ENCODE data around the gene LCP2. TPM values are rescaled to one million over a fixed set of nuclear protein-coding genes. Genes with fewer than 3 reads are reported as not detected.

Gene LCP2
- polyA plus RNA-seq, 1 experiment = not detected

DNA sequence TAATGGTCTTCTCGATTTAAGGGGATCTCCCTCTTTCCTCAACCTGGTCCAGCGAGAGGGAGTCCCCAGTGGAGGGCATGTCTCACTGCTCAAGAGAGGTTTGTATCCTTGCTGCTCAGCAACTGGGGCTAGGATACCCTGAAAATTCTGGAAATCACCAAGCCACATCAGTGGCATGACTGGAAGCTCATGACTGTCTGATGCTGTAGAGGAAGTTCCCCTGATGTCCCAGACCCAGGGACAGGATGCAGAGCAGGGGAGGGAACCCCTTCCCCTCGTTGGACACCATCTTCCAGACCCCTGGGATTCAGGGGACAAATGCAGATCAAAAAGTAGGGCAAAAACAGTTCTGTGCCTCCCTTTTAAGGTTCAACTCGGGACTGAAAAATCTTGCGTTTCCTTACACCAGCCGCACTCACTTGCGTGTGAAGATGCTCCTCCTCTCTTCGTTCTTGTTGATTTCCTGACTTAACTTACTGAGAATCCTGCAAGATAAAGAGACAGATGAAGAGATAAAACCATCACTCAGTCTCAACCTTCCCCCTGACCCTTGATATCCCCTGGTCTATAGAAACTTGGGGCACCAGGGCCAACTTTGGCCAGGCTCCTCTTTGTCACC is 22.1 kb downstream of the LCP2 start:
- Histone ChIP-seq H3K36me3 (ENCODE audit: control insufficient read depth, insufficient read depth, low read length) (no peaks in the 10 kb centered on the region), H3K4me3 (ENCODE audit: low read depth, low read length) (no peak overlapping the region), H3K27me3 (ENCODE audit: control insufficient read depth, insufficient read depth, low read length) (no peaks in the 10 kb centered on the region; the same call in 1 of the 2 replicates)
- CTCF ChIA-PET = interaction anchor here (1.4 kb wide), 1 partner anchor 8 kb away, joined by 9 read pairs; no protein-coding TSS in a partner anchor
- TF ChIP-seq, protein P1, sequence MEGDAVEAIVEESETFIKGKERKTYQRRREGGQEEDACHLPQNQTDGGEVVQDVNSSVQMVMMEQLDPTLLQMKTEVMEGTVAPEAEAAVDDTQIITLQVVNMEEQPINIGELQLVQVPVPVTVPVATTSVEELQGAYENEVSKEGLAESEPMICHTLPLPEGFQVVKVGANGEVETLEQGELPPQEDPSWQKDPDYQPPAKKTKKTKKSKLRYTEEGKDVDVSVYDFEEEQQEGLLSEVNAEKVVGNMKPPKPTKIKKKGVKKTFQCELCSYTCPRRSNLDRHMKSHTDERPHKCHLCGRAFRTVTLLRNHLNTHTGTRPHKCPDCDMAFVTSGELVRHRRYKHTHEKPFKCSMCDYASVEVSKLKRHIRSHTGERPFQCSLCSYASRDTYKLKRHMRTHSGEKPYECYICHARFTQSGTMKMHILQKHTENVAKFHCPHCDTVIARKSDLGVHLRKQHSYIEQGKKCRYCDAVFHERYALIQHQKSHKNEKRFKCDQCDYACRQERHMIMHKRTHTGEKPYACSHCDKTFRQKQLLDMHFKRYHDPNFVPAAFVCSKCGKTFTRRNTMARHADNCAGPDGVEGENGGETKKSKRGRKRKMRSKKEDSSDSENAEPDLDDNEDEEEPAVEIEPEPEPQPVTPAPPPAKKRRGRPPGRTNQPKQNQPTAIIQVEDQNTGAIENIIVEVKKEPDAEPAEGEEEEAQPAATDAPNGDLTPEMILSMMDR (IDR thresholded peaks at IDR 0.05; ENCODE audit: insufficient read depth, low read depth, low read length) = no peak
- POLR2A ChIA-PET = no interaction called here
- DNase-seq (ENCODE audit: low read depth) = no peak

DNA sequence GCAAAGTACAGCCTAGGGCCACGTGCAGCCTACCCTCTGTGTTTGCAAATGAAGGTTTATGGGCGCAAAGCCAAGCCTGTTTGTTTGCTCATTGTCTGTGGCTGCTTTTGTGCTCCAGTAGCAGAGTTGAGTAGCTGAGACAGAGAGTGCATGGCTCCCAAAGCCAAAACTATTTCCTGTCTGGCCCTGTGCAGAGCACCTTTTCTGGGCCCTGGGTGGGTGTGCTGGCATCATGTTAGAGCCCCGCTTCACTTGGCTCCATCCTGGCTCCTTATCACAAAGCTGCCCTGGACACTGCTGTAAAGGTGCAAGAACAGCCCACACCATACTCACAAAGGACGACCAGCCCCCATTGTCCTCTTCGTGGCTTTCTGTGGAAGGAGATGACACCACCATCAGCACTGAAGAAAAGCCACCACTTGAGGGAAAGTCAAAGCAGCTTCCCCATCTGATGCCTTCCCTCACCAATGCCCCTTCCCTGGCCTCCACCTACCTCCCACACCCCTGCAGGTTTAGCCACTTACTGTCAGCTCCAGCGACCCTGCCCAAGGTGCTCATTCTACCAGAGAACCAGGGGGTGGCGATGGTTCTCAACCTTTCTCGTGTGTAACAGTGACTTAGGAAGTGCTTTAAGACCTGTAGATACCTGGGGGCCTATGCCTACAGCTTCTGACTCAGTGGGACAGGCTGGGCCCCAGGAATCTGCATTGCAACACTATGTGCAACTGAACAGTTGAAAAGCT is 23.4 kb downstream of the LCP2 start:
- Histone ChIP-seq H3K36me3 (ENCODE audit: control insufficient read depth, insufficient read depth, low read length) (no peaks in the 10 kb centered on the region), H3K4me3 (ENCODE audit: low read depth, low read length) (no peak overlapping the region), H3K27me3 (ENCODE audit: control insufficient read depth, insufficient read depth, low read length) (no peaks in the 10 kb centered on the region; the same call in 1 of the 2 replicates)
- TF ChIP-seq, protein P1 (IDR thresholded peaks at IDR 0.05; ENCODE audit: insufficient read depth, low read depth, low read length) = 0 out of 2 replicates have a peak, but pooled peaks have one; percentile 5
- ChIA-PET CTCF (interaction anchor here (0.8 kb wide), 1 partner anchor 8 kb away, joined by 3 read pairs; no protein-coding TSS in a partner anchor), POLR2A (no interaction called here)
- no peak for DNase-seq (ENCODE audit: low read depth)

DNA sequence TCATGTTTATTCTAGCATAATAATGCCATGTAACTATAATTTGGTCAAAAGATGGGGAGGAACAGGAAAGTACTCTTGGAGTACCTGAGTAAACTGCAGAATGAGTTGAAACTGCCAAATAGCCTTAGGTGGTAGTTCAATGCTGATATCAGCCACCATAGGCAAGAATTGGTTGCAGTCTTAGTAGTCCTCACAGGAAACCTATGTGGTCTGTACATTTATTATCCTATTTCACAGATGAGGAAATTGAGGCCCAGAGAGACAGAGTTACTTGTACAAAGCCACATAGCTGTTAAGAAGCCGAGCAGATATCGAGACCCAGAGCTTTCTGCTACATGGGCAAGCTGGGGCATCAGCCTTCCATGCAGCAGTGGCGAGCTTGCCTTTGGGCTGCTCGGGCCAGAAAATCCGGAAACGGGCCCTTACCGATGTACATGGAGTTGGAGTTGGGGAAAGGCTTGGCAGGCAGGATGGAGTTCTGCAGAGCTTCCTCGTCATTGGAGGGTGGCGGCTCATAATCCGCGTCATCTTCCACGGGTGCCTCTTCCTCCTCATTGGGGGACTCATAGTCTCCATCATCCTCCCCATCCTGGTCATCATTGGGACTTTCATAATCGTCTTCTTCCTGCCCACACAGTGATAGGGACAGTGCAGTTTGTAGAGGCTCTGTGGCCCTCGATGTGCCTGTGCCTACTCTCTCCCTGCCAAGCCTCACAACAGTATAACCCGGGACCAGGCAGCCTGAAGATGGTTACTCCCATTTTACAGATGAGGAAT is 27.1 kb downstream of the LCP2 start:
- DNase-seq (ENCODE audit: low read depth) = no peak
- TF ChIP-seq, protein P1 (IDR thresholded peaks at IDR 0.05; ENCODE audit: insufficient read depth, low read depth, low read length) = no peak
- no peak overlapping the region for H3K4me3 ChIP-seq (ENCODE audit: low read depth, low read length)
- H3K36me3 ChIP-seq (ENCODE audit: control insufficient read depth, insufficient read depth, low read length) = no peaks in the 10 kb centered on the region
- CTCF ChIA-PET = no interaction called here
- H3K27me3 ChIP-seq (ENCODE audit: control insufficient read depth, insufficient read depth, low read length) = peaks cover 5% of the 10 kb centered on the region
- POLR2A ChIA-PET = no interaction called here

DNA sequence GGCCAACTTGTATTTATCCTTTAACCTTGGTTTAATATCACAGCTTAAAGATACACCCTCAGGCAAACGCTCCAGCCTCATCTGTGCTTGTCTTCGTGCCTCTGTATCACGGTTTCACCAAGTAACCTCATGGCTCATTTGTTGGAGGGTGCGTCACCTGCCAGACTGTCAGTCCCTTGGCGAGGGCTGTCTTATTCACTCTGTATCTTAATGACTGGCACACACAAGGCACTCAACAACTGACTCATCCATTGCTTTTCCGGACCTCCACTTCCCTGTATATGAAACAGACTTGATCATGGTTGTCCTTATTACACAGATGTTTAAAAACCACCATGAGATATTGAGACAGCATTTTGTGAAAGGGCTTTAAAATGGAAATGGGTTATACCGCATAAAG is 28.0 kb downstream of the LCP2 start:
- H3K4me3 ChIP-seq (ENCODE audit: low read depth, low read length) = no peak overlapping the region
- POLR2A ChIA-PET = no interaction called here
- CTCF ChIA-PET = interaction anchor here (0.8 to 4.2 kb wide), 6 partner anchors 11 to 362 kb away, joined by 3 to 32 read pairs (median 6); no protein-coding TSS in a partner anchor
- TF ChIP-seq, protein P1 (IDR thresholded peaks at IDR 0.05; ENCODE audit: insufficient read depth, low read depth, low read length) = no peak
- peaks cover 5% of the 10 kb centered on the region for H3K27me3 ChIP-seq (ENCODE audit: control insufficient read depth, insufficient read depth, low read length)
- no peak for DNase-seq (ENCODE audit: low read depth)
- no peaks in the 10 kb centered on the region for H3K36me3 ChIP-seq (ENCODE audit: control insufficient read depth, insufficient read depth, low read length)

DNA sequence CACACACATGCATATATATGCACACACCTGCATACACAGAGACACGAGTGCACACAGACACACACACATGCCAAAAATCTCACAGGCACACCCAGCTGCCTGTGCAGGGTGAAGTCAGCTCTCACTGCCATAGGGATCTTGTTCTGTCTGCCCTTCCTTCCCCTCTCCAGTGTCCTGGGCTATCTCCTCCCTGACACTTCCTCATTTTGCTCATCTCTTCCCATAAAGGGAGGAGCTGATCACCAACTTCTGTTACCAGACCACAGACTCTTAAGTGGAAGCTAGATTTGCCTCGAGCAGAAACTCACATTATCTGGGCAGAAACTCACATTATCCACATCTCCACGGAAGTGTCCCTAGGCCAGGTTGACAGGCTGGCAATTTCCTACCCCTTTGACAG is 28.7 kb downstream of the LCP2 start:
- CTCF ChIA-PET = interaction anchor here (0.6 to 4.2 kb wide), 11 partner anchors 10 to 362 kb away, joined by 3 to 32 read pairs (median 3); no protein-coding TSS in a partner anchor
- Histone ChIP-seq H3K36me3 (ENCODE audit: control insufficient read depth, insufficient read depth, low read length) (no peaks in the 10 kb centered on the region), H3K27me3 (ENCODE audit: control insufficient read depth, insufficient read depth, low read length) (peaks cover 5% of the 10 kb centered on the region), H3K4me3 (ENCODE audit: low read depth, low read length) (no peak overlapping the region)
- POLR2A ChIA-PET = no interaction called here
- TF ChIP-seq, protein P1 (IDR thresholded peaks at IDR 0.05; ENCODE audit: insufficient read depth, low read depth, low read length) = no peak
- no peak for DNase-seq (ENCODE audit: low read depth)

Data from BJ (cell line).